H1 (cell line): ENCODE data around the gene ALG9. TPM values are rescaled to one million over a fixed set of nuclear protein-coding genes. Genes with fewer than 3 reads are reported as not detected.

Experiments used
- CTCF ChIA-PET: fragments of 300-600 bp; sonication (Branson Sonifier 250); formaldehyde crosslinking; loops from one replicate; lab custom pipeline; 2021; ENCODE audit not compliant: partially characterized antibody; lab: Charles Lee
- POLR2A ChIA-PET: fragments of 300-600 bp; sonication (Branson Sonifier 250); formaldehyde crosslinking; loops from one replicate; lab custom pipeline; 2021; ENCODE audit warnings: inconsistent platforms; ENCODE audit not compliant: partially characterized antibody; lab: Charles Lee
- DNase-seq, 2 experiments: peaks; one replicate each; pipeline versions ENCODE4 v3.0.0 to v3.0.0-alpha.2; 2010 to 2022; ENCODE audit warnings: low spot score in 2 of 2, low read depth in 1 of 2, mixed read lengths in 1 of 2
- FAIRE-seq: peaks from 2 replicates; lab custom pipeline; 2011; peaks lifted over from hg19 to GRCh38; lab: Jason Lieb, UNC
- H2AFZ ChIP-seq: 2 replicates; pipeline ENCODE4 v1.8.1; 2012; ENCODE audit warnings: low read length, inconsistent platforms
- H2AK5ac ChIP-seq: 2 replicates; pipeline ENCODE4 v1.6.1; 2013; ENCODE audit warnings: low read depth, low read length
- H2BK120ac ChIP-seq: replicated peaks from 2 replicates; pipeline ENCODE3; 2013; ENCODE audit warnings: low read depth, low read length, inconsistent platforms
- H2BK12ac ChIP-seq: 2 replicates; pipeline ENCODE4 v1.6.1; 2013; ENCODE audit warnings: low read depth, low read length
- H2BK15ac ChIP-seq: 2 replicates; pipeline ENCODE4 v1.6.1; 2013; ENCODE audit warnings: low read length
- H2BK20ac ChIP-seq: 2 replicates; pipeline ENCODE4 v1.6.1; 2013; ENCODE audit warnings: low read length
- H2BK5ac ChIP-seq: 2 replicates; pipeline ENCODE4 v1.6.1; 2013; ENCODE audit warnings: low read depth, low read length
- H3K14ac ChIP-seq: 2 replicates; pipeline ENCODE4 v1.6.1; 2013; ENCODE audit warnings: inconsistent platforms; ENCODE audit not compliant: insufficient read length
- H3K18ac ChIP-seq: 2 replicates; pipeline ENCODE4 v1.6.1; 2013; ENCODE audit warnings: low read length; ENCODE audit errors: extremely low read depth
- H3K23ac ChIP-seq: 2 replicates; pipeline ENCODE4 v1.6.1; 2013; ENCODE audit warnings: inconsistent platforms; ENCODE audit not compliant: insufficient read length
- H3K23me2 ChIP-seq: 2 replicates; pipeline ENCODE4 v1.6.1; 2013; ENCODE audit warnings: low read depth, low read length
- H3K27ac ChIP-seq: 2 replicates; pipeline ENCODE4 v1.6.1; 2011; ENCODE audit warnings: low read depth, low read length, inconsistent platforms
- H3K27me3 ChIP-seq, 4 experiments: replicated peaks in 1 of 4; 1 replicate in 1 of 4; 2 replicates in 3 of 4; pipeline versions ENCODE4 v1.6.1 to v1.8.1; 2011 to 2013; ENCODE audit warnings: low read length in 3 of 4, mild to moderate bottlenecking in 3 of 4, inconsistent platforms in 2 of 4, mixed read lengths in 2 of 4, moderate library complexity in 1 of 4; ENCODE audit not compliant: control insufficient read depth in 3 of 4, insufficient read depth in 3 of 4; ENCODE audit errors: extremely low read depth in 1 of 4
- H3K36me3 ChIP-seq, 4 experiments: 2 replicates each; pipeline versions ENCODE4 v1.6.1 to v1.8.1; 2011 to 2013; ENCODE audit warnings: mild to moderate bottlenecking in 4 of 4, low read length in 3 of 4, moderate library complexity in 2 of 4, control low read depth in 1 of 4, inconsistent platforms in 1 of 4; ENCODE audit not compliant: insufficient read depth in 4 of 4, control insufficient read depth in 2 of 4
- H3K4ac ChIP-seq: replicated peaks from 2 replicates; pipeline ENCODE3; 2013; ENCODE audit warnings: low read length, low read depth, mixed read lengths, inconsistent platforms; ENCODE audit not compliant: insufficient read length
- H3K4me1 ChIP-seq, 4 experiments: replicated peaks in 1 of 4; 1 replicate in 1 of 4; 2 replicates in 3 of 4; pipeline versions ENCODE4 v1.6.1 to v1.8.1; 2011 to 2013; ENCODE audit warnings: low read length in 3 of 4, inconsistent platforms in 2 of 4, mixed read lengths in 1 of 4; ENCODE audit not compliant: insufficient read depth in 4 of 4, control insufficient read depth in 3 of 4
- H3K4me2 ChIP-seq, 2 experiments: 2 replicates each; pipeline versions ENCODE4 v1.6.1 to v1.8.1; 2011 to 2013; ENCODE audit warnings: low read depth in 2 of 2, low read length in 2 of 2, control low read depth in 1 of 2, inconsistent platforms in 1 of 2, mild to moderate bottlenecking in 1 of 2; ENCODE audit not compliant: insufficient read depth in 1 of 2
- H3K4me3 ChIP-seq, 4 experiments: fragments of 200-600, 300-600 bp in 1 of 4; sonication (generic), shearing (Covaris generic), sonication (Bioruptor Twin) in 1 of 4; 2 replicates each; pipeline versions ENCODE4 v1.5.1 to v1.8.1; 2011 to 2016; ENCODE audit warnings: low read length in 4 of 4, low read depth in 3 of 4, control low read depth in 2 of 4, inconsistent platforms in 2 of 4, mild to moderate bottlenecking in 2 of 4, mixed read lengths in 1 of 4, moderate library complexity in 1 of 4; ENCODE audit not compliant: insufficient read depth in 2 of 4; ENCODE audit errors: extremely low read depth in 1 of 4
- H3K56ac ChIP-seq: replicated peaks from 2 replicates; pipeline ENCODE3; 2013; ENCODE audit warnings: low read depth, mild to moderate bottlenecking, mixed read lengths, low read length, inconsistent platforms; ENCODE audit not compliant: insufficient read length
- H3K79me1 ChIP-seq: 2 replicates; pipeline ENCODE4 v1.6.1; 2013; ENCODE audit warnings: low read depth, low read length, control low read depth
- H3K79me2 ChIP-seq, 2 experiments: 2 replicates each; pipeline versions ENCODE4 v1.6.1 to v1.8.1; 2012 to 2013; ENCODE audit warnings: low read length in 2 of 2, mild to moderate bottlenecking in 2 of 2, inconsistent platforms in 1 of 2; ENCODE audit not compliant: insufficient read depth in 2 of 2, control insufficient read depth in 1 of 2
- H3K9ac ChIP-seq, 4 experiments: replicated peaks in 1 of 4; 1 replicate in 1 of 4; 2 replicates in 3 of 4; pipeline versions ENCODE4 v1.6.1 to v1.8.1; 2011 to 2013; ENCODE audit warnings: low read depth in 3 of 4, low read length in 3 of 4, control low read depth in 2 of 4, mild to moderate bottlenecking in 2 of 4, moderate library complexity in 2 of 4, inconsistent platforms in 1 of 4; ENCODE audit errors: extremely low read depth in 1 of 4
- H3K9me3 ChIP-seq, 2 experiments: 2 replicates each; pipeline versions ENCODE4 v1.6.1 to v1.8.1; 2012 to 2013; ENCODE audit warnings: mild to moderate bottlenecking in 2 of 2, moderate library complexity in 2 of 2, control low read depth in 1 of 2, inconsistent platforms in 1 of 2, low read depth in 1 of 2, low read length in 1 of 2, mixed read lengths in 1 of 2; ENCODE audit not compliant: insufficient read depth in 2 of 2
- H4K20me1 ChIP-seq, 2 experiments: replicated peaks in 1 of 2; 2 replicates each; pipeline versions ENCODE3 to v1.8.1; 2011 to 2013; ENCODE audit warnings: inconsistent platforms in 2 of 2, low read length in 2 of 2, mild to moderate bottlenecking in 1 of 2; ENCODE audit not compliant: insufficient read depth in 2 of 2, control insufficient read depth in 1 of 2
- H4K5ac ChIP-seq: 2 replicates; pipeline ENCODE4 v1.6.1; 2013; ENCODE audit warnings: low read length, low read depth, mixed read lengths, inconsistent platforms; ENCODE audit not compliant: insufficient read length
- H4K8ac ChIP-seq: 2 replicates; pipeline ENCODE4 v1.8.0; 2013; ENCODE audit warnings: mild to moderate bottlenecking, moderate library complexity, low read length, inconsistent platforms; ENCODE audit not compliant: insufficient read depth; ENCODE audit errors: extremely low read depth
- H4K91ac ChIP-seq: replicated peaks from 2 replicates; pipeline ENCODE3; 2013; ENCODE audit warnings: low read length, mixed read lengths, inconsistent platforms; ENCODE audit not compliant: insufficient read length
- SIN3A ChIP-seq, 2 experiments: IDR thresholded peaks in 1 of 2; conservative IDR thresholded peaks in 1 of 2; 2 replicates each; pipeline ENCODE4 v1.6.1; 2011 to 2012; ENCODE audit warnings: low read length in 2 of 2, improper control_type of control experiment in 1 of 2, low read depth in 1 of 2, mild to moderate bottlenecking in 1 of 2
- TBP ChIP-seq: IDR thresholded peaks from 2 replicates; pipeline ENCODE4 v1.6.1; 2011; ENCODE audit warnings: low read depth, low read length, improper control_type of control experiment
- WGBS, 2 experiments: shearing (Covaris generic) in 1 of 2; methylation state at CpG; one replicate each; pipeline versions ENCODE4 v1.1.6 to v1.1.7; 2013 to 2015; ENCODE audit warnings: low lambda C conversion rate in 2 of 2, mixed read lengths in 2 of 2, inconsistent platforms in 1 of 2, low coverage in 1 of 2, missing lambda C conversion rate in 1 of 2; ENCODE audit not compliant: insufficient replicate concordance in 2 of 2, insufficient coverage in 1 of 2, insufficient read length in 1 of 2; ENCODE audit errors: extremely low coverage in 1 of 2, missing lambda C conversion rate in 1 of 2; 5-methylcytosine and 5-hydroxymethylcytosine counted together
- polyA plus RNA-seq, 7 experiments: library from polyadenylated mRNA; depleted of rRNA in 3 of 7; stranded (reverse) in 5 of 7; unstranded in 2 of 7; fragments of >200 nt in 5 of 7; fragments of 200-250 nt in 2 of 7; gene quantifications; 1 replicate in 5 of 7; 2 replicates in 1 of 7; 4 replicates in 1 of 7; pipeline versions ENCODE4 v1.2.1 to v1.2.3, GENCODE V29; 2011 to 2013; ENCODE audit warnings: missing spikeins in 2 of 7, mixed read lengths in 2 of 7
- total RNA-seq: library from RNA; stranded (reverse); fragmentation: NEBNext Ultra II Directional; extraction: Animal tissue kit (Norgen Biotek cat#: 25700); gene quantifications from 2 replicates; pipeline ENCODE4 v1.2.1, GENCODE V29; 2021

The ALG9 gene
- total and polyA plus RNA-seq, 2 of the 8 experiments (the other 6 are each of a cell fraction or from before 2014, with no cell fraction given): 23.5 to 24.5 TPM

GRCh38 chr11:111860257-111860656 lies 11.1 kb downstream of the ALG9 start:
- Histone ChIP-seq H3K14ac (no peak overlapping the region), H3K9ac (no peak overlapping the region), H3K4me1 (no peaks in the 10 kb centered on the region), H2BK120ac (no peak overlapping the region), H3K4me2 (no peak overlapping the region), H4K5ac (no peak overlapping the region), H3K4me3 (no peak overlapping the region), H3K27me3 (no peaks in the 10 kb centered on the region), H3K18ac (no peak overlapping the region), H3K4ac (no peak overlapping the region), H3K56ac (no peak overlapping the region), H3K23me2 (no peaks in the 10 kb centered on the region), H2BK15ac (no peak overlapping the region), H4K8ac (no peak overlapping the region), H3K23ac (no peak overlapping the region), H2BK5ac (no peak overlapping the region), H3K9me3 (no peaks in the 10 kb centered on the region), H3K36me3 (peaks cover 0 to 13% (median 0%) of the 10 kb centered on the region in 4 experiments; a peak in 2 of 8 replicates), H2BK12ac (no peak overlapping the region), H3K79me1 (no peaks in the 10 kb centered on the region), H2AK5ac (no peak overlapping the region), H3K79me2 (no peaks in the 10 kb centered on the region), H4K20me1 (no peaks in the 10 kb centered on the region), H4K91ac (no peak overlapping the region), H2BK20ac (no peak overlapping the region), H2AFZ (no peak overlapping the region), H3K27ac (no peak overlapping the region)
- TF ChIP-seq TBP (no peak), SIN3A (conservative IDR thresholded peaks at IDR 0.05 in 1 of 2, IDR thresholded peaks at IDR 0.05 in 1 of 2; ENCODE audit: low read depth in 1 of 2, low read length in 2 of 2) (no peak)
- ChIA-PET CTCF (interaction anchor here (1.5 to 1.7 kb wide), 2 partner anchors 11 to 17 kb away, joined by 3 to 7 read pairs; partner anchors contain the start of gene ALG9), POLR2A (no interaction called here)
- FAIRE-seq: no peak
- 90% methylated on average over 3 of the region's 3 CpGs; no CpG with 5 or more reads in 1 of the 2 experiments for WGBS, 2 experiments
- no peak for DNase-seq
